HepG2 (cell line): Measurements from ENCODE around the gene PRKCE. TPM values are rescaled to one million over a fixed set of nuclear protein-coding genes. Genes with fewer than 3 reads are reported as not detected.
A peak's percentile ranks its signal among the peaks of the same experiment; 100 is the strongest.

ENCODE experiments used
- ATAC-seq: fragments of 200-7000 bp; cut with Tn5 transposase; 3 replicates; pipeline ENCODE4 v1.9.1; 2020; ENCODE audit warnings: mild to moderate bottlenecking, moderate library complexity
- BruUV-seq: library from RNA; stranded (reverse); fragments of 400-500 nt; replicated peaks from 2 replicates; lab custom pipeline; 2021; lab: Mats Ljungman, UMichigan
- CTCF ChIA-PET: fragments of 300-600 bp; formaldehyde crosslinking; extraction: SDS; loops from one replicate; lab custom pipeline; 2021; ENCODE audit warnings: low total read pairs, inconsistent platforms, low intra/inter-chr PET ratio; lab: Yijun Ruan, JAX
- POLR2A ChIA-PET: fragments of 350-600 bp; sonication (Branson Sonifier 250); formaldehyde crosslinking; loops from one replicate; lab custom pipeline; 2020; ENCODE audit warnings: antibody characterized with exemption, inconsistent platforms; lab: Yijun Ruan, JAX
- DNase-seq: peaks from one replicate; pipeline ENCODE4 v3.0.0-alpha.2; 2015; ENCODE audit warnings: low spot score
- FAIRE-seq: peaks from 3 replicates; lab custom pipeline; 2011; peaks lifted over from hg19 to GRCh38; lab: Jason Lieb, UNC
- H2AFZ ChIP-seq: one replicate; pipeline ENCODE4 v1.6.1; 2011; ENCODE audit warnings: low read length, inconsistent platforms
- H3K27ac ChIP-seq: fragments of 300-600 bp; 3 replicates; pipeline ENCODE4 v1.8.0; 2011; ENCODE audit warnings: mixed run types, mild to moderate bottlenecking, mixed read lengths, low read length, inconsistent platforms; ENCODE audit not compliant: insufficient read depth; ENCODE audit errors: extremely low read length
- H3K27me3 ChIP-seq, 2 experiments: fragments of 200-600 bp in 1 of 2; 2 replicates in 1 of 2; 3 replicates in 1 of 2; pipeline versions ENCODE4 v1.6.0 to v1.8.0; 2011; ENCODE audit warnings: low read length in 2 of 2, mild to moderate bottlenecking in 2 of 2, moderate library complexity in 2 of 2, inconsistent platforms in 1 of 2; ENCODE audit not compliant: insufficient read depth in 2 of 2, control insufficient read depth in 1 of 2
- H3K36me3 ChIP-seq, 2 experiments: fragments of 200-600 bp in 1 of 2; replicated peaks in 1 of 2; 2 replicates in 1 of 2; 3 replicates in 1 of 2; pipeline versions ENCODE4 v1.5.1 to v1.8.0; 2011; ENCODE audit warnings: low read length in 2 of 2, inconsistent platforms in 1 of 2; ENCODE audit not compliant: insufficient read depth in 2 of 2, control insufficient read depth in 1 of 2
- H3K4me1 ChIP-seq: 2 replicates; pipeline ENCODE4 v1.5.1; 2012; ENCODE audit warnings: low read length, inconsistent platforms; ENCODE audit not compliant: insufficient read depth
- H3K4me2 ChIP-seq: 2 replicates; pipeline ENCODE4 v1.6.0; 2011; ENCODE audit warnings: low read depth, low read length, inconsistent platforms
- H3K4me3 ChIP-seq, 3 experiments: fragments of 200-600 bp in 1 of 3; sonication (generic), shearing (Covaris generic) in 1 of 3; replicated peaks in 1 of 3; 2 replicates each; pipeline ENCODE4 v1.5.1; 2011 to 2016; ENCODE audit warnings: low read length in 3 of 3, inconsistent platforms in 2 of 3, low read depth in 2 of 3, mild to moderate bottlenecking in 2 of 3, control low read depth in 1 of 3, mixed read lengths in 1 of 3; ENCODE audit not compliant: insufficient read depth in 1 of 3
- H3K79me2 ChIP-seq: one replicate; pipeline ENCODE4 v1.6.1; 2011; ENCODE audit warnings: low read length, inconsistent platforms; ENCODE audit not compliant: insufficient read depth
- H3K9ac ChIP-seq: 2 replicates; pipeline ENCODE4 v1.6.0; 2011; ENCODE audit warnings: mild to moderate bottlenecking, low read depth, low read length, inconsistent platforms; ENCODE audit not compliant: insufficient read depth
- H3K9me3 ChIP-seq: 2 replicates; pipeline ENCODE4 v1.5.1; 2012; ENCODE audit warnings: mild to moderate bottlenecking, low read length
- H4K20me1 ChIP-seq: 2 replicates; pipeline ENCODE4 v1.6.0; 2011; ENCODE audit warnings: inconsistent platforms, mild to moderate bottlenecking, low read length, moderate library complexity; ENCODE audit not compliant: insufficient read depth
- HOXA7 ChIP-seq: sonication (generic); formaldehyde crosslinking; IDR thresholded peaks from 2 replicates; pipeline ENCODE4 v1.8.1; 2022; ENCODE audit warnings: mild to moderate bottlenecking, missing genetic modification reagents, moderate library complexity
- KAT2B ChIP-seq: fragments of 150-350 bp; IDR thresholded peaks from 2 replicates; pipeline ENCODE4 v1.6.1; 2014; ENCODE audit warnings: low read depth, low read length, borderline replicate concordance
- KMT2B ChIP-seq: IDR thresholded peaks from 2 replicates; pipeline ENCODE4 v1.6.1; 2016; ENCODE audit warnings: missing genetic modification reagents, missing compliant biosample characterization
- PLSCR1 ChIP-seq: sonication (generic); formaldehyde crosslinking; IDR thresholded peaks from 2 replicates; pipeline ENCODE4 v1.5.0; 2020; ENCODE audit warnings: missing genetic modification reagents, mild to moderate bottlenecking, borderline replicate concordance
- POLR2A ChIP-seq, 2 experiments: IDR thresholded peaks; 2 replicates each; pipeline ENCODE4 v1.6.1; 2011; ENCODE audit warnings: low read depth in 2 of 2, low read length in 2 of 2, mild to moderate bottlenecking in 1 of 2, moderate library complexity in 1 of 2; ENCODE audit not compliant: insufficient read depth in 1 of 2
- ZBED4 ChIP-seq: sonication (generic); formaldehyde crosslinking; IDR thresholded peaks from 2 replicates; pipeline ENCODE4 v1.4.0; 2020; ENCODE audit warnings: missing genetic modification reagents, borderline replicate concordance
- ZHX1 ChIP-seq: sonication (generic); formaldehyde crosslinking; IDR thresholded peaks from 2 replicates; pipeline ENCODE4 v1.8.1; 2022; ENCODE audit warnings: low read depth, mild to moderate bottlenecking, missing genetic modification reagents
- ZNF446 ChIP-seq: sonication (generic); formaldehyde crosslinking; IDR thresholded peaks from 2 replicates; pipeline ENCODE4 v1.5.0; 2020; ENCODE audit warnings: mild to moderate bottlenecking, missing genetic modification reagents
- ZNF512 ChIP-seq: sonication (generic); formaldehyde crosslinking; IDR thresholded peaks from 2 replicates; pipeline ENCODE4 v1.4.0; 2020; ENCODE audit warnings: mild to moderate bottlenecking, missing genetic modification reagents
- ZNF788 ChIP-seq: sonication (generic); formaldehyde crosslinking; IDR thresholded peaks from 2 replicates; pipeline ENCODE4 v1.5.0; 2020; ENCODE audit warnings: mild to moderate bottlenecking, missing genetic modification reagents, borderline replicate concordance
- ZNF841 ChIP-seq: sonication (generic); formaldehyde crosslinking; IDR thresholded peaks from 2 replicates; pipeline ENCODE4 v1.8.1; 2023; ENCODE audit warnings: missing genetic modification reagents, borderline replicate concordance
- WGBS: methylation state at CpG from one replicate; pipeline ENCODE4 v1.1.6; 2017; ENCODE audit warnings: low lambda C conversion rate; 5-methylcytosine and 5-hydroxymethylcytosine counted together
- in situ Hi-C: cut with HindIII; loops from 2 replicates; pipeline ENCODE4 v1.10.0; 2017; ENCODE audit warnings: low pct_unique_long_range_greater_than_20kb; ENCODE audit not compliant: extremely low pct_ligation_motif_present
- intact Hi-C: fragments of 100-400 bp; cut with micrococcal nuclease; formaldehyde crosslinking; loops from one replicate; pipeline ENCODE4 v1.10.0; 2022; ENCODE audit not compliant: unreplicated experiment
- polyA plus RNA-seq, 8 experiments: library from polyadenylated mRNA; depleted of rRNA in 3 of 8; stranded (reverse) in 7 of 8; unstranded in 1 of 8; fragments of >200 nt; fragmentation: Illumina TruSeq in 4 of 8; extraction: Trizol in 4 of 8; gene quantifications; 2 replicates each; pipeline versions ENCODE4 v1.2.1 to v1.2.3, GENCODE V29; 2011 to 2016; ENCODE audit warnings: low read depth in 4 of 8, missing spikeins in 1 of 8, mixed read lengths in 1 of 8; ENCODE audit not compliant: insufficient read depth in 1 of 8
- total RNA-seq, 5 experiments: library from RNA; depleted of rRNA; stranded (reverse); fragments of >200 nt; fragmentation: Illumina TruSeq; extraction: Trizol; gene quantifications; 2 replicates each; pipeline ENCODE4 v1.2.3, GENCODE V29; 2016; ENCODE audit warnings: low read depth in 1 of 5

Gene PRKCE
- total and polyA plus RNA-seq, 2 of the 13 experiments (the other 11 are each of a cell fraction or from before 2014, with no cell fraction given), result 1.0 to 3.9 TPM

DNA sequence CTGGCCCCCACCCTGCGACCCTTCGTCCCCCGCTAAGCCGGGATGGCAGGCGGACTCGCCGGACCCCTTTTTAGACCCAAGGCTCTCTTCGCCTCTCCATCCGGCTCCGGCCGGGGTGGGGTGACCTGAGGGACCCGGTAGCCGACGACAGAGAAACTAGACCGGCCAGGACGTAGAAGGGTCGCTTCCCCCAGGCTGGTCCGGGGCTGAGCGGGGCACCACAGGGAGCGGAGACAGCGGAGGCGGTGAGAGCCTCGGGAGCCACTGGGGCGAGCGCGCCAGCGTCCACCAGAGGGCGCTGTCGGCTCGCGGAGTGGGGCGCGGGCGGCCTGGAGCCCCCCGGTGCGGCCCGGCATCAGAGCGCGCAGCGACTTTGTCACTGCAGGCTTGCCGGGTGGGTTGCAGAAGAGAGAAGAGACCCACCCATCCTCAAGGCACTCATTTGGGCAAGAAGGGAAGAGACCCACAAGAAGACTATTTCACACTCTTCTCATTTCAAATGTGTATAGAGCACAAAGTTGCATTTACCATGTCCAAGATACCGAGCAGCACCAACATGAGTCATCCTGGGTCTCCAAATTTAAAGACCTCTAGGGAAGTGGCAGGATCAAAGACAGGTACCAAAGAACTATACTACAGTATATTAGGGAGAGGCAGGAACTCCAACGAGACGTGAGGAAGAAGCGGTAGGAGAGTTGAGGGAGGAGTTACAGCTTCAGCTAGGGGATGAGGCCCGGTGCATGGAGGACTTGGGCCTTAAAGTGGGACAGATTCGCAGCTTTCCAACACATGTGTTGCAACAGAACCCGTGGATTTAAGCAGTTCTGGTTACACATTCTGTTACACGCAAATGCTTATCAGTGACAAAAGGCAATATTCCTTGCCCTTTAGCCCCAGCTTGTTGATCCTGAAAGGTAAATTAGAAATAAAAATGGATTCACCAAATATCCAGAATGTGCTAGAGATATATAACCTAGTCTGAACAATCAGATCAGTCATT, 7.6 kb upstream of the PRKCE start:
- ATAC-seq (peak; percentile 98), DNase-seq (peak; percentile 27), FAIRE-seq (no peak)
- H3K4me1 ChIP-seq, result peaks cover 22% of the 10 kb centered on the region
- ChIA-PET POLR2A (no interaction called here), CTCF (interaction anchor here (1.2 to 2.8 kb wide), 4 partner anchors 86 to 293 kb away, joined by 4 to 31 read pairs (median 14); no protein-coding TSS in a partner anchor)
- peak overlapping the region; percentile 4; the same call in 1 of the 2 replicates for H3K9ac ChIP-seq
- H3K36me3 ChIP-seq, result no peaks in the 10 kb centered on the region
- H3K27me3 ChIP-seq, result peaks cover 7 to 43% of the 10 kb centered on the region in 2 experiments; a peak in 4 of 5 replicates
- no peaks in the 10 kb centered on the region for H3K9me3 ChIP-seq
- WGBS, result 8% methylated on average over 34 of the region's 49 CpGs
- intact Hi-C loops, result loop anchor here (1.0 to 2.0 kb wide), 4 partner anchors 85 to 348 kb away; no protein-coding TSS in a partner anchor
- no peaks in the 10 kb centered on the region for H4K20me1 ChIP-seq
- in situ Hi-C loops, result no loop called here
- BruUV-seq, result no TSS peak
- no peak overlapping the region for H3K27ac ChIP-seq
- peak overlapping the region; percentile 73 for H3K4me2 ChIP-seq
- H3K4me3 ChIP-seq, result peak overlapping the region; percentile 23 to 63 (median 41); a peak in 5 of 6 replicates
- no peak overlapping the region for H2AFZ ChIP-seq
- no peaks in the 10 kb centered on the region for H3K79me2 ChIP-seq
- no peak; the same call in 1 of the 2 replicates for TF ChIP-seq ZNF788 (CRISPR knock-in tag)
- no peak for TF ChIP-seq HOXA7 (CRISPR knock-in tag)
- TF ChIP-seq ZHX1 (CRISPR knock-in tag), result no peak
- TF ChIP-seq KMT2B (CRISPR knock-in tag), result peak; percentile 29; the same call in 1 of the 2 replicates
- TF ChIP-seq POLR2A (IDR thresholded peaks at IDR 0.05; ENCODE audit: insufficient read depth in 1 of 2, low read depth in 2 of 2, low read length in 2 of 2), result no peak
- TF ChIP-seq PLSCR1, result no peak
- TF ChIP-seq ZNF512 (CRISPR knock-in tag), result no peak
- TF ChIP-seq ZNF446 (CRISPR knock-in tag), result no peak
- no peak for TF ChIP-seq KAT2B
- 0 out of 2 replicates have a peak, but pooled peaks have one; percentile 46 for TF ChIP-seq ZBED4 (CRISPR knock-in tag)
- TF ChIP-seq ZNF841, result no peak
